Measurements from ENCODE around the gene DAPK2. TPM values are rescaled to one million over a fixed set of nuclear protein-coding genes. Genes with fewer than 3 reads are reported as not detected.

The DAPK2 gene
- total RNA-seq, 1 donor from 2014 or later = 2.6 TPM

DNA sequence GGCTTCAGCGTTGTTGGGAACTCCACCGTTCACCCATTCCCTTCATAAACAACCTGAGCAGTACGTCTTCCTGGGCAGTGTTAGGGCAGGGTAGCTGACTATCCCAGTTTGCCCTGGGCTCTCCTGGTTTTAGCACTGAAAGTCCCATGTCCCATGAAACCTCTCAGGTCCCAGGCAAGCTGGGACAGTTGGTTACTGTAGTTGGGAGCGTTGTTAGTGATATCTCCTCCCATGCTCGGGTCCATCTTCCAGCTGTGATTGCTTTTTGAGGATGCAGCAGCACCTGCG lies 151.7 kb downstream of the DAPK2 start:
- TF ChIP-seq, protein P1, sequence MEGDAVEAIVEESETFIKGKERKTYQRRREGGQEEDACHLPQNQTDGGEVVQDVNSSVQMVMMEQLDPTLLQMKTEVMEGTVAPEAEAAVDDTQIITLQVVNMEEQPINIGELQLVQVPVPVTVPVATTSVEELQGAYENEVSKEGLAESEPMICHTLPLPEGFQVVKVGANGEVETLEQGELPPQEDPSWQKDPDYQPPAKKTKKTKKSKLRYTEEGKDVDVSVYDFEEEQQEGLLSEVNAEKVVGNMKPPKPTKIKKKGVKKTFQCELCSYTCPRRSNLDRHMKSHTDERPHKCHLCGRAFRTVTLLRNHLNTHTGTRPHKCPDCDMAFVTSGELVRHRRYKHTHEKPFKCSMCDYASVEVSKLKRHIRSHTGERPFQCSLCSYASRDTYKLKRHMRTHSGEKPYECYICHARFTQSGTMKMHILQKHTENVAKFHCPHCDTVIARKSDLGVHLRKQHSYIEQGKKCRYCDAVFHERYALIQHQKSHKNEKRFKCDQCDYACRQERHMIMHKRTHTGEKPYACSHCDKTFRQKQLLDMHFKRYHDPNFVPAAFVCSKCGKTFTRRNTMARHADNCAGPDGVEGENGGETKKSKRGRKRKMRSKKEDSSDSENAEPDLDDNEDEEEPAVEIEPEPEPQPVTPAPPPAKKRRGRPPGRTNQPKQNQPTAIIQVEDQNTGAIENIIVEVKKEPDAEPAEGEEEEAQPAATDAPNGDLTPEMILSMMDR (IDR thresholded peaks at IDR 0.05; ENCODE audit: unreplicated experiment) = no peak
- H3K4me1 Mint-ChIP-seq = peaks cover 10% of the 10 kb centered on the region
- no peak overlapping the region for H3K27ac Mint-ChIP-seq
- H3K36me3 Mint-ChIP-seq = no peaks in the 10 kb centered on the region
- no peak for DNase-seq (ENCODE audit: low spot score in 2 of 2, unreplicated experiment in 2 of 2)
- H3K4me3 Mint-ChIP-seq = no peak overlapping the region
- H3K27me3 Mint-ChIP-seq (ENCODE audit: low read depth) = no peaks in the 10 kb centered on the region
- H3K9me3 Mint-ChIP-seq = no peaks in the 10 kb centered on the region

DNA sequence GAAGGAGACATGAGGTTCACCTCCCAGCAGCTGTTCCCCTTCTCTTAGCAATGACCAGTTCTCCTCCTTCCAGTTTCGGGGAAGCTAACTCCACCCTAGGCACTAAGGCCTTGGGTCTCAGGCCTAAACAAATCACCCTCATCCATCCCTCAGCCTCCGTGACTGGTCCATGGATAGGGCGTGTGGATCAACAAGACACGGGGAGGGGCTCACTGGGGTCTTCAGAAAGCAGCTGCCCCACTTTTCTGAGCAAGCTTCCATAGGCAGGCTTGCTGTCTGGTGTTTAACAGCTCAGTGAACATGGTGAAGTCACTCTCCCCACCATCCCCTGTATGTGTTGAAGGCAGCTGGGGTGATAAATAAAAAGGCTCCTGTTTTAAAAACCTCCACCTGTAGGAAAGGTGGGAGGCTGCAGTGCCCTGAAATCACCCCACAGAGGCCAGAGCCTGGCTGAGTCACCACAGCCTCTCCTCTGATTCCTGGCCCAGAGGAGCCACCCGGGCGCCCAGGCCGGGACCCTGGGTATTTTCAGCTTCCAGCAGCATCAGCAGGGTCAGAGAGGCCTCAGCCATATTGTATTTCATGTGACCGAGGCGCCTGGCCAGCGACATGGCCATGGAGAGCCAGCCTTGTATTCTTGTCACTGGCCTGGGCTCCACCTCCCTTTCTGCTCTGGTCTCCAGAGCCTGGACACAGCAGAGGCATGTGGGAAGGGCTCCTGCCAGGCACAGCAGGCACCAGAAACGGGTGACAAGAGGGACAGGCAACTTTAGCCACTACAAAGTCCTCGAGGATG lies 152.2 kb downstream of the DAPK2 start:
- Mint-ChIP-seq H3K36me3 (no peaks in the 10 kb centered on the region), H3K4me1 (peaks cover 10% of the 10 kb centered on the region), H3K27ac (no peak overlapping the region), H3K27me3 (ENCODE audit: low read depth) (no peaks in the 10 kb centered on the region), H3K4me3 (no peak overlapping the region), H3K9me3 (no peaks in the 10 kb centered on the region)
- TF ChIP-seq, protein P1 (IDR thresholded peaks at IDR 0.05; ENCODE audit: unreplicated experiment) = no peak
- no peak for DNase-seq (ENCODE audit: low spot score in 2 of 2, unreplicated experiment in 2 of 2)

DNA sequence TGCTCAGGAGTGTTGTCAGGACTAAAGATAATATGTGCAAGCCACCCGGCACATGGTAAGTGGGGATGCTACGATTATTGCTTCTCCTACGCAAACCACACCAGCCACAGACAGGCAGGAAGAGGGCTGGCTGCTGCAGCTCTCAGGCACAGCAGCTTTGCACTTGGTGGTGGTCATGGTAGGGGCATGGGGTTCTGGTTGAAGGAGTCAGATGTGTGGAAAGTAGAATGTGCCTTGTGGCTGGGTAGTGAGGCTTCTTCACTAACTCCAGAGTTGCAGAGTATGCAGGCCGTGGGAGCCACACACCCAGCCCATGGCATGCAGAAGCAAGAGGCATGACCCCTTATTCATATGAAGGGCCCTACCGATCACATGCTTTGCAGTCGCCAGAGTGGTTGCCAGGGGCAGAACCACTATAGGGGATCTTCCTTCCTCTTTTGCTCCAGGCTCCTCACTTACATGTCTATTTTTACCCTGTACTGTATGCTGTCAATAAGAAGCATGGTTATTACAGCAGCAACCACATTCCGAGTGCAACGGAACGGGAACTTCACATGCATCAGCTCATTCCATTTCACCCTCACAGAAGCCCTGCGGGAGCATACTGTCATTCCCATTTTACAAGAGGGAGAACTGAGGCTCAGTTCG lies 153.4 kb downstream of the DAPK2 start:
- DNase-seq (ENCODE audit: low spot score in 2 of 2, unreplicated experiment in 2 of 2) = no peak
- Mint-ChIP-seq H3K36me3 (no peaks in the 10 kb centered on the region), H3K4me1 (peaks cover 10% of the 10 kb centered on the region), H3K4me3 (no peak overlapping the region), H3K27me3 (ENCODE audit: low read depth) (no peaks in the 10 kb centered on the region), H3K27ac (no peak overlapping the region), H3K9me3 (no peaks in the 10 kb centered on the region)
- TF ChIP-seq, protein P1 (IDR thresholded peaks at IDR 0.05; ENCODE audit: unreplicated experiment) = no peak

DNA sequence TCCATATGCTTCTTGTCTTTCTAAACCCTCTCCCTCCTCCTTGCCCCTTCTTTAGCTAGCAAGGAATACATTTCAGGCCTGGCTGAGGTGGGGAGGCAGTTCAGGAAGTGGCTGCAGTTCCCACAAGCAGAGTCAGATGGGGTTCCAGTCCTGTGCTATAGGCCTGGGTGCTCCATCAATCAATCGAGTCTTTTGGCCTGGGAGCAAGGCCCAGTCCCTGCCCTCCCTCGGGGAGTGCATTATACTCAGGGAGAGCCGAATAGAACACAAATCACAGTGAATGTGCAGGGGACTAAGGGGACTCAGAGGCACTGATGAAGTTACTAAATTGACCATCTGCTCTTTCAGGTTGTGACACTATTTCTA lies 154.5 kb downstream of the DAPK2 start:
- H3K27ac Mint-ChIP-seq = no peak overlapping the region
- H3K9me3 Mint-ChIP-seq = no peaks in the 10 kb centered on the region
- H3K36me3 Mint-ChIP-seq = no peaks in the 10 kb centered on the region
- no peak overlapping the region for H3K4me3 Mint-ChIP-seq
- DNase-seq (ENCODE audit: low spot score in 2 of 2, unreplicated experiment in 2 of 2) = no peak
- H3K4me1 Mint-ChIP-seq = peaks cover 9% of the 10 kb centered on the region
- TF ChIP-seq, protein P1 (IDR thresholded peaks at IDR 0.05; ENCODE audit: unreplicated experiment) = no peak
- no peaks in the 10 kb centered on the region for H3K27me3 Mint-ChIP-seq (ENCODE audit: low read depth)

DNA sequence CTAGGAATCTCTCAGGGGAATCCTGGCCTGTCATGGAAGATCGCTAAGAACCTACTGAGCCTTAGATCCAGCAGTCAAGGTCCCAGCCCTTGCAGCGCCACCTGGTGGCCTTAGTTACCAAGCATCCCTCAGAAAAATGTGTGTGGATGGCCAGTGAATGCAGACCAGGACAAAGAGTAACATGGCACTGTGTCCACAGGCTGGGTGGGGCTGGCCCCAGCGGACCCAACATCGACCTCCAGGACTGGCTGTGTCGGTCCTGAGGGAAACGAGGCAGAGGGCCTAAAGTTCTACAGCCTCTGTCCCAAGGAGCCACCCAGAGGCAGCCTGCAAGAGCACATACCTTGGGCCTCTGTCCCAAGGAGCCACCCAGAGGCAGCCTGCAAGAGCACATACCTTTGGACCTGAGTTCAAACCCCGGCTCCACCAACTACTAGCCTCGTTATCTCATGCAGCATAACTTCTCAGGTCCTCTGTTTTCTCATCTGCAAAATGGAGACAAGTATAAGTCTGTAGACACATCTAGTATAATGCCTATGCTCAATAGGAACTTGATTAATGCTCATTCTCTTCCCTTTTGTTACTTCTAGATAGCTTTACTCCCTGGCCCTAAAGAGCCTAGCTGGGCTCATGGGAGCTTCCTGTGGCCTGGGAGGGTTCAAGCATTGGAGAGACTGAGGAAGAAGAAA lies 155.1 kb downstream of the DAPK2 start:
- no peaks in the 10 kb centered on the region for H3K27me3 Mint-ChIP-seq (ENCODE audit: low read depth)
- no peak overlapping the region for H3K4me3 Mint-ChIP-seq
- TF ChIP-seq, protein P1 (IDR thresholded peaks at IDR 0.05; ENCODE audit: unreplicated experiment) = peak; percentile 91
- peak; percentile 52 to 84 for DNase-seq (ENCODE audit: low spot score in 2 of 2, unreplicated experiment in 2 of 2)
- no peak overlapping the region for H3K27ac Mint-ChIP-seq
- peaks cover 8% of the 10 kb centered on the region for H3K4me1 Mint-ChIP-seq
- no peaks in the 10 kb centered on the region for H3K9me3 Mint-ChIP-seq
- H3K36me3 Mint-ChIP-seq = no peaks in the 10 kb centered on the region
